Measurements from ENCODE around the gene HOXA5. TPM values are rescaled to one million over a fixed set of nuclear protein-coding genes. Genes with fewer than 3 reads are reported as not detected.
A peak's percentile ranks its signal among the peaks of the same experiment; 100 is the strongest.

Gene HOXA5
- total RNA-seq, 1 donor from 2014 or later, result 0.59 TPM

GRCh38 chr7:27183682-27184336 is 40.3 kb upstream of the HOXA5 start:
- Mint-ChIP-seq H3K27me3 (ENCODE audit: unreplicated experiment) (peaks cover 48% of the 10 kb centered on the region), H3K4me3 (ENCODE audit: unreplicated experiment) (peak overlapping the region; percentile 37), H3K27ac (ENCODE audit: unreplicated experiment) (no peak overlapping the region), H3K4me1 (ENCODE audit: unreplicated experiment) (peaks cover 41% of the 10 kb centered on the region), H3K36me3 (ENCODE audit: low read depth, unreplicated experiment) (no peaks in the 10 kb centered on the region), H3K9me3 (ENCODE audit: unreplicated experiment) (no peaks in the 10 kb centered on the region)
- TF ChIP-seq CTCF (IDR thresholded peaks at IDR 0.05; ENCODE audit: unreplicated experiment), result no peak
- no peak for DNase-seq (ENCODE audit: low spot score)

GRCh38 chr7:27182861-27183681 is 39.6 kb upstream of the HOXA5 start:
- Mint-ChIP-seq H3K4me3 (ENCODE audit: unreplicated experiment) (no peak overlapping the region), H3K27ac (ENCODE audit: unreplicated experiment) (no peak overlapping the region), H3K36me3 (ENCODE audit: low read depth, unreplicated experiment) (no peaks in the 10 kb centered on the region), H3K4me1 (ENCODE audit: unreplicated experiment) (peaks cover 35% of the 10 kb centered on the region), H3K9me3 (ENCODE audit: unreplicated experiment) (no peaks in the 10 kb centered on the region), H3K27me3 (ENCODE audit: unreplicated experiment) (peaks cover 46% of the 10 kb centered on the region)
- DNase-seq (ENCODE audit: low spot score), result no peak
- no peak for TF ChIP-seq CTCF (IDR thresholded peaks at IDR 0.05; ENCODE audit: unreplicated experiment)

- H3K27me3 Mint-ChIP-seq (ENCODE audit: unreplicated experiment), result peaks cover 51% of the 10 kb centered on the region
- no peaks in the 10 kb centered on the region for H3K36me3 Mint-ChIP-seq (ENCODE audit: low read depth, unreplicated experiment)
- no peak for TF ChIP-seq CTCF (IDR thresholded peaks at IDR 0.05; ENCODE audit: unreplicated experiment)
- no peak overlapping the region for H3K27ac Mint-ChIP-seq (ENCODE audit: unreplicated experiment)
- H3K4me1 Mint-ChIP-seq (ENCODE audit: unreplicated experiment), result peaks cover 29% of the 10 kb centered on the region
- H3K4me3 Mint-ChIP-seq (ENCODE audit: unreplicated experiment), result no peak overlapping the region
- H3K9me3 Mint-ChIP-seq (ENCODE audit: unreplicated experiment), result no peaks in the 10 kb centered on the region
- no peak for DNase-seq (ENCODE audit: low spot score)
Measured at GRCh38 chr7:27182285-27182841, 38.9 kb upstream of the HOXA5 start.

DNA sequence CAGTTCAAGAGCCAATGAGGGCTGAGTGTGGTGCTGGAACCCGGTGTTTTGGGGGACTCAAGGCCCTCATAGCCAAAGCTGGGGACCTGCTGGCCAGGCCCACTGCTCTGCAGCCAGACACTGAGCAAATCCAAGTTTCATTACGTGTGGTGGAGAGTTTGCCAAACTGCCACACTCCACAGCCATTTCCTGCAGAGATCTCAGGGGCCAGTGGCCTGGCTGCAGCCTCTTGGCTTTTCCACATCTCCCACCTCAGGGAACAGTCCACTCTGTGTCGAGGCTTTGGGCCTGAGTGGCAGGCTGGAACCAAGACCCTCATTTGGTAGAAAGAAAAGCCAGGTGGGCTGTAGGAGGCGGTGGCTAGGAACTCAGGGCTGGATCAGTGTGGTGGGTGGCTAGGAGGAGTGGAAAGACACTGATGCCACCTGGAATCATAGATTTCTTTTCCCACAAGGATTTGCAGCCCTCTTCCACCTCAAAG is 38.4 kb upstream of the HOXA5 start:
- no peaks in the 10 kb centered on the region for H3K36me3 Mint-ChIP-seq (ENCODE audit: low read depth, unreplicated experiment)
- TF ChIP-seq CTCF (IDR thresholded peaks at IDR 0.05; ENCODE audit: unreplicated experiment), result no peak
- no peak overlapping the region for H3K4me3 Mint-ChIP-seq (ENCODE audit: unreplicated experiment)
- H3K27ac Mint-ChIP-seq (ENCODE audit: unreplicated experiment), result no peak overlapping the region
- peaks cover 49% of the 10 kb centered on the region for H3K27me3 Mint-ChIP-seq (ENCODE audit: unreplicated experiment)
- DNase-seq (ENCODE audit: low spot score), result no peak
- no peaks in the 10 kb centered on the region for H3K9me3 Mint-ChIP-seq (ENCODE audit: unreplicated experiment)
- H3K4me1 Mint-ChIP-seq (ENCODE audit: unreplicated experiment), result peaks cover 26% of the 10 kb centered on the region

Data from endothelial cell (in vitro differentiated cells).